Trophoblast cell (in vitro differentiated cells and primary cell): ENCODE results near the gene STRBP.

Source experiments
- DNase-seq, 2 donors: peaks; one replicate each; pipeline ENCODE4 v3.0.0-alpha.2; 2016
- H2AFZ ChIP-seq: 2 replicates; pipeline ENCODE4 v1.6.1; 2013; ENCODE audit warnings: low read length, moderate library complexity, mild to moderate bottlenecking; ENCODE audit not compliant: insufficient read depth, poor library complexity
- H2AK5ac ChIP-seq: 2 replicates; pipeline ENCODE4 v1.6.1; 2013; ENCODE audit warnings: mild to moderate bottlenecking, low read length
- H2BK120ac ChIP-seq: 2 replicates; pipeline ENCODE4 v1.6.1; 2013; ENCODE audit warnings: low read length, mild to moderate bottlenecking, moderate library complexity; ENCODE audit not compliant: insufficient read depth, poor library complexity
- H2BK12ac ChIP-seq: 2 replicates; pipeline ENCODE4 v1.6.1; 2013; ENCODE audit warnings: mild to moderate bottlenecking, low read length, moderate library complexity
- H2BK5ac ChIP-seq: 2 replicates; pipeline ENCODE4 v1.6.1; 2013; ENCODE audit warnings: low read length, low read depth, moderate library complexity, mild to moderate bottlenecking; ENCODE audit not compliant: poor library complexity
- H3K14ac ChIP-seq: 2 replicates; pipeline ENCODE4 v1.6.1; 2013; ENCODE audit warnings: mild to moderate bottlenecking, low read length
- H3K18ac ChIP-seq: 2 replicates; pipeline ENCODE4 v1.6.1; 2013; ENCODE audit warnings: mild to moderate bottlenecking, low read length
- H3K23ac ChIP-seq: 2 replicates; pipeline ENCODE4 v1.6.1; 2013; ENCODE audit warnings: low read length
- H3K27ac ChIP-seq: 2 replicates; pipeline ENCODE4 v1.5.1; 2013; ENCODE audit warnings: low read depth, mild to moderate bottlenecking, inconsistent platforms, low read length, moderate library complexity
- H3K27me3 ChIP-seq: 2 replicates; pipeline ENCODE4 v1.6.1; 2013; ENCODE audit warnings: inconsistent platforms, mild to moderate bottlenecking, low read length, moderate library complexity; ENCODE audit not compliant: insufficient read depth
- H3K36me3 ChIP-seq, 2 experiments: 1 replicate in 1 of 2; 2 replicates in 1 of 2; pipeline ENCODE4 v1.6.1; 2013; ENCODE audit warnings: low read length in 2 of 2, mild to moderate bottlenecking in 2 of 2, moderate library complexity in 1 of 2; ENCODE audit not compliant: insufficient read depth in 2 of 2, control insufficient read depth in 1 of 2
- H3K4ac ChIP-seq: 2 replicates; pipeline ENCODE4 v1.6.1; 2013; ENCODE audit warnings: low read depth, mild to moderate bottlenecking, low read length, moderate library complexity
- H3K4me1 ChIP-seq, 2 experiments: 1 replicate in 1 of 2; 2 replicates in 1 of 2; pipeline ENCODE4 v1.6.1; 2013; ENCODE audit warnings: low read length in 2 of 2, mild to moderate bottlenecking in 2 of 2, moderate library complexity in 1 of 2; ENCODE audit not compliant: insufficient read depth in 2 of 2, control insufficient read depth in 1 of 2
- H3K4me2 ChIP-seq: 2 replicates; pipeline ENCODE4 v1.6.1; 2013; ENCODE audit warnings: inconsistent platforms, mild to moderate bottlenecking, low read length, moderate library complexity
- H3K4me3 ChIP-seq: 2 replicates; pipeline ENCODE4 v1.5.1; 2013; ENCODE audit warnings: mild to moderate bottlenecking, low read depth, low read length, inconsistent platforms
- H3K79me1 ChIP-seq: one replicate; pipeline ENCODE4 v1.6.1; 2013; ENCODE audit warnings: low read length
- H3K79me2 ChIP-seq: 2 replicates; pipeline ENCODE4 v1.6.1; 2013; ENCODE audit warnings: low read length, mild to moderate bottlenecking; ENCODE audit not compliant: control insufficient read depth, insufficient read depth, poor library complexity
- H3K9ac ChIP-seq: 2 replicates; pipeline ENCODE4 v1.6.1; 2013; ENCODE audit warnings: mild to moderate bottlenecking, low read length
- H3K9me3 ChIP-seq: 2 replicates; pipeline ENCODE4 v1.6.1; 2013; ENCODE audit warnings: low read depth, mild to moderate bottlenecking, control low read depth, inconsistent platforms, low read length; ENCODE audit not compliant: insufficient read depth
- H4K12ac ChIP-seq: 2 replicates; pipeline ENCODE4 v1.6.1; 2013; ENCODE audit warnings: low read depth, mild to moderate bottlenecking, low read length, moderate library complexity
- H4K8ac ChIP-seq: 2 replicates; pipeline ENCODE4 v1.6.1; 2013; ENCODE audit warnings: low read depth, mild to moderate bottlenecking, low read length, moderate library complexity
- H4K91ac ChIP-seq: one replicate; pipeline ENCODE4 v1.6.1; 2013; ENCODE audit warnings: low read depth, mild to moderate bottlenecking, low read length, moderate library complexity
- WGBS: extraction: QIAGEN DNeasy Blood & Tissue Kit; methylation state at CpG from one replicate; pipeline ENCODE4 v1.1.7; 2013; ENCODE audit warnings: missing lambda C conversion rate; ENCODE audit not compliant: insufficient read length, insufficient coverage; ENCODE audit errors: extremely low coverage; 5-methylcytosine and 5-hydroxymethylcytosine counted together

STRBP gene

GRCh38 chr9:123211081-123211480 lies 57.3 kb downstream of the STRBP start:
- WGBS, result no CpG with 5 or more reads among the region's 3 CpGs

GRCh38 chr9:123208626-123209174 lies 59.7 kb downstream of the STRBP start:
- H3K4ac ChIP-seq, result no peak overlapping the region
- H3K18ac ChIP-seq, result no peak overlapping the region
- no peaks in the 10 kb centered on the region for H3K4me1 ChIP-seq
- H2BK120ac ChIP-seq, result no peak overlapping the region
- H3K79me1 ChIP-seq, result no peaks in the 10 kb centered on the region
- H4K12ac ChIP-seq, result no peak overlapping the region
- H2BK12ac ChIP-seq, result no peak overlapping the region
- H2AK5ac ChIP-seq, result no peak overlapping the region
- H3K4me3 ChIP-seq, result no peak overlapping the region
- H2BK5ac ChIP-seq, result no peak overlapping the region
- no peak overlapping the region for H2AFZ ChIP-seq
- H3K4me2 ChIP-seq, result no peak overlapping the region
- H3K27me3 ChIP-seq, result no peaks in the 10 kb centered on the region
- no CpG with 5 or more reads among the region's 1 CpG for WGBS
- no peaks in the 10 kb centered on the region for H3K36me3 ChIP-seq
- H3K79me2 ChIP-seq, result no peaks in the 10 kb centered on the region
- H4K8ac ChIP-seq, result no peak overlapping the region
- no peak overlapping the region for H3K27ac ChIP-seq
- DNase-seq, result no peak
- no peak overlapping the region for H3K23ac ChIP-seq
- H3K9me3 ChIP-seq, result no peaks in the 10 kb centered on the region
- H4K91ac ChIP-seq, result no peak overlapping the region
- no peak overlapping the region for H3K9ac ChIP-seq
- no peak overlapping the region for H3K14ac ChIP-seq

More at GRCh38 chr9:123211081-123211480, 57.3 kb downstream of the STRBP start:
- Histone ChIP-seq H4K8ac (no peak overlapping the region), H3K4me2 (no peak overlapping the region), H3K79me1 (no peaks in the 10 kb centered on the region), H3K36me3 (no peaks in the 10 kb centered on the region), H3K4me3 (no peak overlapping the region), H3K27ac (no peak overlapping the region), H3K27me3 (no peaks in the 10 kb centered on the region), H2BK120ac (no peak overlapping the region), H3K9me3 (no peaks in the 10 kb centered on the region), H3K4ac (no peak overlapping the region), H4K91ac (no peak overlapping the region), H2AFZ (no peak overlapping the region), H3K14ac (no peak overlapping the region), H3K79me2 (no peaks in the 10 kb centered on the region), H3K18ac (no peak overlapping the region), H4K12ac (no peak overlapping the region), H3K4me1 (no peaks in the 10 kb centered on the region), H2BK5ac (no peak overlapping the region), H3K23ac (no peak overlapping the region), H2AK5ac (no peak overlapping the region), H3K9ac (no peak overlapping the region), H2BK12ac (no peak overlapping the region)
- DNase-seq, result no peak

GRCh38 chr9:123206065-123206464 lies 62.3 kb downstream of the STRBP start:
- Histone ChIP-seq H2AK5ac (no peak overlapping the region), H3K4ac (no peak overlapping the region), H2BK120ac (no peak overlapping the region), H2BK5ac (no peak overlapping the region), H3K27ac (no peak overlapping the region), H4K8ac (no peak overlapping the region), H2AFZ (no peak overlapping the region), H3K9me3 (peaks cover 2% of the 10 kb centered on the region), H3K27me3 (no peaks in the 10 kb centered on the region), H4K91ac (no peak overlapping the region), H3K9ac (no peak overlapping the region), H3K14ac (no peak overlapping the region), H3K79me1 (no peaks in the 10 kb centered on the region), H3K79me2 (no peaks in the 10 kb centered on the region), H3K23ac (no peak overlapping the region), H3K4me1 (no peaks in the 10 kb centered on the region), H3K4me2 (no peak overlapping the region), H4K12ac (no peak overlapping the region), H2BK12ac (no peak overlapping the region), H3K4me3 (no peak overlapping the region), H3K18ac (no peak overlapping the region), H3K36me3 (no peaks in the 10 kb centered on the region)
- DNase-seq, result no peak
- WGBS, result no CpG with 5 or more reads among the region's 6 CpGs

GRCh38 chr9:123201083-123201482 lies 67.3 kb downstream of the STRBP start:
- no peak overlapping the region for H2AFZ ChIP-seq
- H3K23ac ChIP-seq, result no peak overlapping the region
- H4K8ac ChIP-seq, result no peak overlapping the region
- H3K4me2 ChIP-seq, result no peak overlapping the region
- H3K4me3 ChIP-seq, result no peak overlapping the region
- no peak overlapping the region for H2BK5ac ChIP-seq
- H3K9ac ChIP-seq, result no peak overlapping the region
- H3K27ac ChIP-seq, result no peak overlapping the region
- H3K27me3 ChIP-seq, result no peaks in the 10 kb centered on the region
- H2BK12ac ChIP-seq, result no peak overlapping the region
- no peak overlapping the region for H3K18ac ChIP-seq
- H3K79me1 ChIP-seq, result no peaks in the 10 kb centered on the region
- H2BK120ac ChIP-seq, result no peak overlapping the region
- no CpG with 5 or more reads among the region's 2 CpGs for WGBS
- H4K12ac ChIP-seq, result no peak overlapping the region
- peaks cover 2% of the 10 kb centered on the region for H3K9me3 ChIP-seq
- H3K4ac ChIP-seq, result no peak overlapping the region
- no peaks in the 10 kb centered on the region for H3K79me2 ChIP-seq
- no peaks in the 10 kb centered on the region for H3K36me3 ChIP-seq
- no peak overlapping the region for H2AK5ac ChIP-seq
- H4K91ac ChIP-seq, result no peak overlapping the region
- no peaks in the 10 kb centered on the region for H3K4me1 ChIP-seq
- no peak overlapping the region for H3K14ac ChIP-seq
- no peak for DNase-seq
